GM19467 (cell line): Measurements from ENCODE around the gene PPM1M.

Source experiments
- ATAC-seq: cut with Tn5 transposase; IDR thresholded peaks from one replicate; pipeline ENCODE4 v1.9.1; 2021; ENCODE audit warnings: mild to moderate bottlenecking, moderate library complexity; ENCODE audit not compliant: unreplicated experiment

PPM1M gene

GRCh38 chr3:52245322-52246263 is at the start of gene PPM1M:
Gene PPM1M, plus strand, starts transcription at chr3:52245759. Its CDS starts 66 bp downstream, at chr3:52245825.
- peak; percentile 32 for ATAC-seq

GRCh38 chr3:52195823-52196331 is 49.7 kb upstream of the PPM1M start:
- ATAC-seq: no peak

GRCh38 chr3:52196977-52197376 is 48.6 kb upstream of the PPM1M start:
- no peak for ATAC-seq

- no peak for ATAC-seq
Observed at GRCh38 chr3:52197499-52197841, 48.1 kb upstream of the PPM1M start.

GRCh38 chr3:52197842-52198625 is 47.5 kb upstream of the PPM1M start, which contains the start of gene ALAS1:
Gene ALAS1, plus strand, starts transcription at chr3:52198160. Its CDS starts 1,082 bp downstream, at chr3:52199242.
- ATAC-seq: peak; percentile 82

GRCh38 chr3:52198643-52199608 is 46.6 kb upstream of the PPM1M start:
- ATAC-seq: no peak

- ATAC-seq: no peak
Observed at GRCh38 chr3:52200981-52201679, 44.4 kb upstream of the PPM1M start.

GRCh38 chr3:52202384-52203077 is 43.0 kb upstream of the PPM1M start:
- ATAC-seq: no peak

GRCh38 chr3:52203701-52204100 is 41.9 kb upstream of the PPM1M start:
- no peak for ATAC-seq

- no peak for ATAC-seq
Observed at GRCh38 chr3:52204337-52205073, 41.1 kb upstream of the PPM1M start.

GRCh38 chr3:52205727-52206372 is 39.7 kb upstream of the PPM1M start:
- ATAC-seq: no peak

- ATAC-seq: no peak
Observed at GRCh38 chr3:52208556-52208955, 37.0 kb upstream of the PPM1M start.

GRCh38 chr3:52210037-52210436 is 35.5 kb upstream of the PPM1M start:
- ATAC-seq: no peak

GRCh38 chr3:52210550-52211046 is 35.0 kb upstream of the PPM1M start:
- no peak for ATAC-seq

GRCh38 chr3:52211268-52211891 is 34.2 kb upstream of the PPM1M start:
- ATAC-seq: no peak

- no peak for ATAC-seq
Observed at GRCh38 chr3:52213005-52213404, 32.6 kb upstream of the PPM1M start.

GRCh38 chr3:52213901-52214300 is 31.7 kb upstream of the PPM1M start:
- ATAC-seq: no peak
